Vagina (tissue), 2 donors: ENCODE measurements around the gene IL19. TPM values are rescaled to one million over a fixed set of nuclear protein-coding genes. Genes with fewer than 3 reads are reported as not detected.
"Not testable (repeated sequence)": the region's sequence is repeated elsewhere in the genome, so short reads cannot be mapped to it uniquely, and the experiment has no call there.

Experiments used
- DNase-seq, 2 donors: peaks; one replicate each; pipeline ENCODE4 v3.0.0-alpha.2; 2017; ENCODE audit errors: extremely low spot score in 2 of 2
- H3K27ac ChIP-seq: fragments of 200-600 bp; sonication (generic); one replicate; pipeline ENCODE4 v1.5.1; 2019
- H3K27me3 ChIP-seq: fragments of 200-600 bp; sonication (generic); one replicate; pipeline ENCODE4 v1.5.1; 2019
- H3K36me3 ChIP-seq, 2 donors: fragments of 200-600 bp; sonication (generic); one replicate each; pipeline ENCODE4 v1.5.1; 2017 to 2019
- H3K4me1 ChIP-seq: fragments of 200-600 bp; sonication (generic); one replicate; pipeline ENCODE4 v1.5.1; 2019
- H3K4me3 ChIP-seq, 2 donors: fragments of 200-600 bp; sonication (generic); 1 replicate in 1 of 2; 2 replicates in 1 of 2; pipeline ENCODE4 v1.5.1; 2016 to 2019
- H3K9me3 ChIP-seq: fragments of 200-600 bp; sonication (generic); one replicate; pipeline ENCODE4 v1.5.1; 2019
- CTCF ChIP-seq, 3 experiments: fragments of 450-650 bp in 2 of 3; fragments of 200-600 bp in 1 of 3; sonication (generic) in 1 of 3; IDR thresholded peaks; one replicate each; pipeline ENCODE4 v1.5.1; 2017 to 2019; ENCODE audit warnings: antibody characterized with exemption in 3 of 3, mild to moderate bottlenecking in 2 of 3, moderate library complexity in 2 of 3
- POLR2A ChIP-seq, 2 donors: fragments of 450-650 bp; IDR thresholded peaks; one replicate each; pipeline ENCODE4 v1.6.1; 2017; ENCODE audit warnings: antibody characterized with exemption in 2 of 2, mild to moderate bottlenecking in 2 of 2, moderate library complexity in 2 of 2
- POLR2AphosphoS5 ChIP-seq, 2 donors: sonication (generic); formaldehyde crosslinking; IDR thresholded peaks; one replicate each; pipeline ENCODE4 v1.9.0; 2017; ENCODE audit warnings: antibody characterized with exemption in 2 of 2, mild to moderate bottlenecking in 2 of 2, low read depth in 1 of 2; ENCODE audit not compliant: insufficient read depth in 1 of 2
- intact Hi-C: fragments of 100-400 bp; cut with DNase I; formaldehyde crosslinking; loops from one replicate; pipeline ENCODE4 v1.15.1; 2023
- total RNA-seq: library from RNA; depleted of rRNA; stranded (reverse); fragments of >200 nt; gene quantifications from one replicate; pipeline ENCODE4 v1.2.3, GENCODE V29; 2016

The IL19 gene
- total RNA-seq, 1 donor from 2014 or later = not detected

- no peak for DNase-seq
- H3K9me3 ChIP-seq = no peaks in the 10 kb centered on the region
- intact Hi-C loops = no loop called here
Measured at GRCh38 chr1:206774093-206774492, 3.5 kb downstream of the IL19 start.

GRCh38 chr1:206776229-206776628 is 5.7 kb downstream of the IL19 start:
- H3K4me1 ChIP-seq = peaks cover 8% of the 10 kb centered on the region
- H3K4me3 ChIP-seq = no peak overlapping the region
- H3K27ac ChIP-seq = no peak overlapping the region
- H3K9me3 ChIP-seq = no peaks in the 10 kb centered on the region
- H3K36me3 ChIP-seq = no peaks in the 10 kb centered on the region
- DNase-seq = no peak
- intact Hi-C loops = no loop called here
- TF ChIP-seq POLR2AphosphoS5 (IDR thresholded peaks at IDR 0.05; ENCODE audit: insufficient read depth in 1 of 2, low read depth in 1 of 2) (no peak), POLR2A (IDR thresholded peaks at IDR 0.05) (no peak), CTCF (IDR thresholded peaks at IDR 0.05) (no peak)
- H3K27me3 ChIP-seq = no peaks in the 10 kb centered on the region

More at GRCh38 chr1:206774093-206774492, 3.5 kb downstream of the IL19 start:
- Histone ChIP-seq H3K4me3 (no peak overlapping the region), H3K36me3 (no peaks in the 10 kb centered on the region), H3K27ac (no peak overlapping the region), H3K4me1 (peaks cover 8% of the 10 kb centered on the region), H3K27me3 (no peaks in the 10 kb centered on the region)
- TF ChIP-seq POLR2AphosphoS5 (IDR thresholded peaks at IDR 0.05; ENCODE audit: insufficient read depth in 1 of 2, low read depth in 1 of 2) = no peak
- no peak for TF ChIP-seq CTCF (IDR thresholded peaks at IDR 0.05)
- no peak for TF ChIP-seq POLR2A (IDR thresholded peaks at IDR 0.05)

- Histone ChIP-seq H3K36me3 (no peaks in the 10 kb centered on the region), H3K4me1 (peaks cover 8% of the 10 kb centered on the region), H3K4me3 (no peak overlapping the region), H3K9me3 (no peaks in the 10 kb centered on the region), H3K27me3 (no peaks in the 10 kb centered on the region), H3K27ac (no peak overlapping the region)
- intact Hi-C loops = no loop called here
- no peak for DNase-seq
- no peak for TF ChIP-seq CTCF (IDR thresholded peaks at IDR 0.05)
Measured at GRCh38 chr1:206778031-206778430, 7.5 kb downstream of the IL19 start.

GRCh38 chr1:206778911-206779310 is 8.3 kb downstream of the IL19 start:
- H3K27ac ChIP-seq, H3K27me3 ChIP-seq, DNase-seq, H3K4me1 ChIP-seq, H3K9me3 ChIP-seq, H3K36me3 ChIP-seq, H3K4me3 ChIP-seq, intact Hi-C loops: not testable (repeated sequence)

GRCh38 chr1:206779638-206780037 is 9.1 kb downstream of the IL19 start:
- no peaks in the 10 kb centered on the region for H3K27me3 ChIP-seq
- intact Hi-C loops = no loop called here
- H3K36me3 ChIP-seq = no peaks in the 10 kb centered on the region
- TF ChIP-seq CTCF (IDR thresholded peaks at IDR 0.05) (no peak), POLR2A (IDR thresholded peaks at IDR 0.05) (no peak), POLR2AphosphoS5 (IDR thresholded peaks at IDR 0.05; ENCODE audit: insufficient read depth in 1 of 2, low read depth in 1 of 2) (no peak)
- no peak overlapping the region for H3K4me3 ChIP-seq
- no peak overlapping the region for H3K27ac ChIP-seq
- no peaks in the 10 kb centered on the region for H3K9me3 ChIP-seq
- no peak for DNase-seq
- H3K4me1 ChIP-seq = peaks cover 2% of the 10 kb centered on the region

GRCh38 chr1:206782448-206782847 is 11.9 kb downstream of the IL19 start:
- H3K27ac ChIP-seq = no peak overlapping the region
- no peaks in the 10 kb centered on the region for H3K4me1 ChIP-seq
- no peak overlapping the region for H3K4me3 ChIP-seq
- TF ChIP-seq POLR2A (IDR thresholded peaks at IDR 0.05) = no peak
- no peak for TF ChIP-seq CTCF (IDR thresholded peaks at IDR 0.05)
- no peak for TF ChIP-seq POLR2AphosphoS5 (IDR thresholded peaks at IDR 0.05; ENCODE audit: insufficient read depth in 1 of 2, low read depth in 1 of 2)
- H3K27me3 ChIP-seq = no peaks in the 10 kb centered on the region
- DNase-seq = no peak
- H3K36me3 ChIP-seq = no peaks in the 10 kb centered on the region
- H3K9me3 ChIP-seq = no peaks in the 10 kb centered on the region
- intact Hi-C loops = no loop called here
